ENCODE data around the gene YPEL3. TPM values are rescaled to one million over a fixed set of nuclear protein-coding genes. Genes with fewer than 3 reads are reported as not detected.

Gene YPEL3
- polyA plus RNA-seq, 3 donors: 70.2 to 217 (median 86.0) TPM

GRCh38 chr16:30095166-30096078 is 591 bp downstream of the YPEL3 start:
- no peak overlapping the region for H3K27ac ChIP-seq (ENCODE audit: low read depth, low read length)
- 7 to 11% (median 7%) methylated on average over 33 to 47 of the region's 47 CpGs for WGBS, 3 donors

- 75 to 80% (median 75%) methylated on average over 11 of the region's 11 CpGs for WGBS, 3 donors
- H3K27ac ChIP-seq (ENCODE audit: low read depth, low read length): no peak overlapping the region
These were observed 1.4 kb downstream of the YPEL3 start for GRCh38 chr16:30094541-30095165.

- 5 to 17% (median 6%) methylated on average over 19 to 22 of the region's 22 CpGs for WGBS, 3 donors
- H3K27ac ChIP-seq (ENCODE audit: low read depth, low read length): peak overlapping the region; percentile 38
These were observed 3.5 kb downstream of the YPEL3 start for GRCh38 chr16:30092373-30093010.

GRCh38 chr16:30091474-30092372 is 4.3 kb downstream of the YPEL3 start, which contains the start of gene TBX6:
TSS of gene TBX6 (minus strand) at chr16:30091924. CDS start at chr16:30091193, 731 bp downstream.
- WGBS, 3 donors: 1% methylated on average over 70 to 76 of the region's 76 CpGs
- H3K27ac ChIP-seq (ENCODE audit: low read depth, low read length): peak within 1 kb of the TSS; percentile 38

GRCh38 chr16:30090610-30091331 is 5.2 kb downstream of the YPEL3 start:
- no peak overlapping the region for H3K27ac ChIP-seq (ENCODE audit: low read depth, low read length)
- whole genome bisulfite sequencing, 3 donors: 57 to 76% (median 66%) methylated on average over 26 of the region's 26 CpGs

GRCh38 chr16:30088832-30089624 is 7.0 kb downstream of the YPEL3 start:
- no peak overlapping the region for H3K27ac ChIP-seq (ENCODE audit: low read depth, low read length)
- WGBS, 3 donors: 84 to 90% (median 88%) methylated on average over 22 of the region's 22 CpGs

- no peak overlapping the region for H3K27ac ChIP-seq (ENCODE audit: low read depth, low read length)
- 81 to 84% (median 83%) methylated on average over 10 of the region's 10 CpGs for WGBS, 3 donors
These were observed 7.7 kb downstream of the YPEL3 start for GRCh38 chr16:30088237-30088831.

- 77 to 90% (median 81%) methylated on average over 11 of the region's 11 CpGs for WGBS, 3 donors
- no peak overlapping the region for H3K27ac ChIP-seq (ENCODE audit: low read depth, low read length)
These were observed 8.7 kb downstream of the YPEL3 start for GRCh38 chr16:30087181-30087898.

- no peak overlapping the region for H3K27ac ChIP-seq (ENCODE audit: low read depth, low read length)
- WGBS, 3 donors: 80 to 85% (median 81%) methylated on average over 25 to 27 of the region's 27 CpGs
These were observed 9.5 kb downstream of the YPEL3 start for GRCh38 chr16:30086291-30087140.

- H3K27ac ChIP-seq (ENCODE audit: low read depth, low read length): no peak overlapping the region
- 80 to 81% (median 81%) methylated on average over 6 of the region's 6 CpGs for WGBS, 3 donors
These were observed 10.2 kb downstream of the YPEL3 start for GRCh38 chr16:30085820-30086219.

GRCh38 chr16:30085247-30085646 is 10.8 kb downstream of the YPEL3 start:
- H3K27ac ChIP-seq (ENCODE audit: low read depth, low read length): no peak overlapping the region
- WGBS, 3 donors: 56 to 64% (median 58%) methylated on average over 3 of the region's 3 CpGs

GRCh38 chr16:30084816-30085159 is 11.2 kb downstream of the YPEL3 start:
- no peak overlapping the region for H3K27ac ChIP-seq (ENCODE audit: low read depth, low read length)
- WGBS, 3 donors: 49 to 76% (median 54%) methylated on average over 15 to 17 of the region's 17 CpGs

GRCh38 chr16:30084096-30084815 is 11.8 kb downstream of the YPEL3 start:
- H3K27ac ChIP-seq (ENCODE audit: low read depth, low read length): no peak overlapping the region
- 76 to 87% (median 86%) methylated on average over 18 of the region's 18 CpGs for WGBS, 3 donors

GRCh38 chr16:30083216-30084055 is 12.6 kb downstream of the YPEL3 start:
- H3K27ac ChIP-seq (ENCODE audit: low read depth, low read length): no peak overlapping the region
- WGBS, 3 donors: 91 to 93% (median 92%) methylated on average over 22 to 24 of the region's 24 CpGs
